GM12873 (cell line): ENCODE measurements around the gene LGI2.

Experiments
- TF ChIP-seq, protein P1 (sequence below): IDR thresholded peaks from 2 replicates; pipeline ENCODE4 v1.5.1; 2012; ENCODE audit warnings: low read depth, mild to moderate bottlenecking, moderate library complexity, low read length, control low read depth; ENCODE audit not compliant: insufficient read depth; ENCODE audit errors: missing control alignments

The LGI2 gene

DNA sequence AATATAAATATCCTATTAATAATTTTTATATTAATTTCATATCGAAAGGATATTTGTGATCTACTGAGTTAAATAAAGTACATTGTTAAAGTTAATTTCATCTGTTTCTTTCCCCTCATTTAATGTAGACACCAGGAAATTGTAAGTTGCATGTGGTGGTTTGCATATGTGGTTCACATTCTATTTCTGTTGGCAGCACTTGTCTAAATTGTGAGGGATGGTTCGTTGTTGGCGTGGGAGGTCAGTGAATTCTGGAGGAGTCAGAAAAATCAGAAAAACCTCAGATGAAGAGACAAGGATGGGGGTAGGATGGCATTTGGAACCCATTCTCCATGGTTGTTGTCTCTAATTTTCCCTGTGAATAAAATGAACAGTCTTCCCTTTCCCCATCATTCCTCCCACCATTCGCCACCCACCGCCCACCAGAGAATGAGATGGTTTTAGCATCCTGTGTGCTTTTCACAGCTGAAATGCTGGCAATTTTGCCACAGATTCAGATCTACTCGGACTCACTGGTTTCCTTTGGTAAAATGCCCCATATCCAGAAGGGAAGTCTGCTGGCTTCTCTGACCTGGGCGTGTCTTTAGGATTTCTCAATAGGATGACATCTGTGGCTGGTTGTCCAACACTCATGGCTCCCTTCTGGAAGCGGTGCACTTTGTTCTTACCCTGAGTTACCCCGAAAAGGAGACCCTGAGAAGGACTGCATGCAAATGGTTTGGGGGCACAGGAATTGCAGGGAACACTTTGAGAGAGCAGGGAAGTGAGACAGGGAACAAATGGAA lies 52.3 kb downstream of the LGI2 start:
- TF ChIP-seq, protein P1, sequence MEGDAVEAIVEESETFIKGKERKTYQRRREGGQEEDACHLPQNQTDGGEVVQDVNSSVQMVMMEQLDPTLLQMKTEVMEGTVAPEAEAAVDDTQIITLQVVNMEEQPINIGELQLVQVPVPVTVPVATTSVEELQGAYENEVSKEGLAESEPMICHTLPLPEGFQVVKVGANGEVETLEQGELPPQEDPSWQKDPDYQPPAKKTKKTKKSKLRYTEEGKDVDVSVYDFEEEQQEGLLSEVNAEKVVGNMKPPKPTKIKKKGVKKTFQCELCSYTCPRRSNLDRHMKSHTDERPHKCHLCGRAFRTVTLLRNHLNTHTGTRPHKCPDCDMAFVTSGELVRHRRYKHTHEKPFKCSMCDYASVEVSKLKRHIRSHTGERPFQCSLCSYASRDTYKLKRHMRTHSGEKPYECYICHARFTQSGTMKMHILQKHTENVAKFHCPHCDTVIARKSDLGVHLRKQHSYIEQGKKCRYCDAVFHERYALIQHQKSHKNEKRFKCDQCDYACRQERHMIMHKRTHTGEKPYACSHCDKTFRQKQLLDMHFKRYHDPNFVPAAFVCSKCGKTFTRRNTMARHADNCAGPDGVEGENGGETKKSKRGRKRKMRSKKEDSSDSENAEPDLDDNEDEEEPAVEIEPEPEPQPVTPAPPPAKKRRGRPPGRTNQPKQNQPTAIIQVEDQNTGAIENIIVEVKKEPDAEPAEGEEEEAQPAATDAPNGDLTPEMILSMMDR: no peak

DNA sequence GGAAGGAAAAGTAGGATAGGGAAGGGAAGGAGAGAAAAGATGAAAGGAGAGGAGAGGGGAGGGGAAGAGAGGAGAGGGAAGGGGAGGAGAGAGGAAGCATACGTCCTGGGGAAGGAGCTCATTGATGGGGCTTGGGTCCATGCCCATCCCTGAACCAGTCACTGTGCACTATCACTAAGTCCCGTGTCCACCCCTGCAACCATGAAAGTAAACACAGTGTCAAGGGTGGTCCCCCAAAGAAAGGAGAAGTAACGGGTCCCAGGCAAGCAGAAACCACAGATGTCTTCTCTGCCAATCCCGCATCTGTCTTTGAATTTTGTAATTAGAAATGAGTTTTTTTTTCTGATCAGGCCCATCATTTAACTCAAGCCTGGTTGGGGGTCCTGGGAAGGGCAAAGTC lies 55.2 kb downstream of the LGI2 start:
- TF ChIP-seq, protein P1: no peak

DNA sequence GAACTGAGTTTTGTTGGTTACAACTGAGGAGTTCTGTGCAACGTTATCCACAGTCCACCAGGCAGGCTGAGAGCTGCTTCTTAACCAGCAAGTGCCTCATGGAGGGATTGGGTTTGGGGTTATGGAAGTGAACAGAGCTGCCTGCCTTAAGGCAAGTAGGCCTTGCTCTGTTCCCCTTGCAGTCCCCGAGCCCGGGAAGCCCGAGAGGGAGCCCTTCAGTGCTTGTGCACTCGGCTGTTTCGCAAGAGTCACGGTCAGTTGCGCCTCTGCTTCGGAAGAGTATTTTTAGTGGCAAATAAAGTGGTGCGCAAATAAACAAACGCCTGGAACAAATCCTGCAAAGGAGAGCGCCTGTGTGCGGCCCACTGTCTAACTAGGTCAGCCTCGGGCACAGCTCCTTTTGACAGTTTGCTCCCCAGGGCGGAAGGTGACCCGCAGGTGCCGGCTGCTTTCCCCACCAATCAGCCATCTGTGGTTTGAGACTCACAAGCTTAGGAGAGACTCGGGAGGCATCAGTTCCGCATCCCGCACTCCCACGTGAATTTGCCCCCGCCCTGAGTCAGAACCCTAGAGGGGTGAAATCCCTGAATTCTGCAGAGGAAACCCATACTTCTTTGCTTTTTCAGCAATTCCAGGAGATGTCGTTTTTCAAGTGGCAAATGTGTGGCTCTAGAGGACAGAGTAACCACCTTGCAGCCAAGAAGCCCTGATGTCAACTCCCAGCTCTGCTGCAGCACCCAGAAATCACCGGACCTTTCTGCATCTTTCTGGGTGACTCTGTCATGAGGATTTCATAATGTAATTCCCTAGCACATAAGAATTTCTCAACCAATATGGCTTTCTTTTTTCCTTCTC lies 56.8 kb downstream of the LGI2 start:
- TF ChIP-seq, protein P1: no peak

DNA sequence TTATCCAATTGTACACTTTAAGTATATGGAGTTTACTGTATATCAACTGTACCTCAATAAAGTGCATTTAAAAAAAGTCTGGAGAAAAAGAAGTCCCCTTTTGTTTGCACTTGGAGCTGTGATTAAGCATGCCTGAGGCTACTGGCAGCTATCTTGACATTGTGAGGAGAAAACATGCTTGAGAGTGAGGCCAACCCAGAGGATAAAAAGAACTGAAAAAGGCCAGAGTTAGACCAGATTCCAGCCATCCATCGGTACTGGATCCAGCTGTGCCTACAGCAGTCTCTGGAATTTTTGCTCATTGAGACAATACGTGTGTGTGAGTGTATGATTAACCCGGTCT lies 57.4 kb downstream of the LGI2 start:
- TF ChIP-seq, protein P1: no peak

DNA sequence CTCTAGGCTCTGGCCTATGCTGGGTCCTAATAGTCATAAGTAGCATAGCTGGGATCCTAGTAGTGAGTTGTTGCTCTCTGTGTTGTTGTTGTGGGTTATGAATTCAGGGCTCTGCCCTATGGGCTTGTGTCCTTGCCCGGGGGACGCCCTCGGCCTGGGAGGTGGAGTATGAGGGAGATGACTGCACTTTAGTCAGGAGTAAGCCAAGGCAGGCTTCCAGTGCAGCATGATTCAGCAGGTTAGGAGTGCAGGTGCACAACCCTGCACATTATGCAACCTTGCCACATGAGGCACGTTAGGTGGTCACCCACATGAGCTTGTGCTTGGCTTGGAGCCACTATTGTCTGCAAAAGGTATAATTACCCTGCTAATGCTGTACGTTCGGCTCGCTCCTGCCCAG lies 59.6 kb downstream of the LGI2 start:
- TF ChIP-seq, protein P1: no peak

DNA sequence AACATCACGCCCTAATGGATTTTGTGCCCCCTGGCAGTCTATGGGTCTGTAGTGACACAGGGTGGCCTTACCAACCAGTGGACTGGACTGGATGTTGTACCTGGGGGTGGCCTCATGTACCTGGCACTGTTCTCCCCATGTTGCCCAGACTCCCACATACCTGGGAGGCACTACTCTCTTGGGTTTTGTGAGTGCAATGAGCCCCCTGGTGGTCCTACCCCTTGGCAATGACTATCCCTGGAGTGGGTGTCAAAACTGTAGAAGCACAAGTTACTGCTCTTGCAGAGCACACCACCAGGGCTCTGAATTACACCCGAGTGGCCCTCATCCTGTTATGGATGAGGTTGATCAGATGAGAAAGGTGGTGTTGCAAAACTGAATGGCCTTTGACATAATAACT lies 60.1 kb downstream of the LGI2 start:
- TF ChIP-seq, protein P1: no peak

DNA sequence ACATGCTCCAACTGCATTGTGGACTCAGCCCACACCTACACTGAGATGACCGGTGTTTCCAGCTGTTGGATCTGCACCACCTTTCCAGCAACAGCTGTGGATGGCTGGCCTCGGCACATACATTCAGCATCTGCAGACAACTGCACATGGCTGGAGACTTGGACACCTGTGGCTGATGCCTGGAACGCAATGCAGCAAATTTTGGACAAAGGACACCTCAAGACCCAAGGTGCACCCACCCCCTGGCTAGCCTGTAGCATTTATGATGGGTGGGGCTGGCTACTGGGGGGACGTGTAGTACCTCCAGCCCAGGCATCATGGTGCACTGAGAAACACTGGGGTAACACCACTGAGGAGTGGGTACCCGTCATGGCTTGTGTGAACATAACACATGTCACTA lies 60.6 kb downstream of the LGI2 start:
- TF ChIP-seq, protein P1: no peak
